Aorta (tissue), 5 donors: ENCODE measurements around the gene CCR1. TPM values are rescaled to one million over a fixed set of nuclear protein-coding genes. Genes with fewer than 3 reads are reported as not detected.
"Not testable (repeated sequence)": the region's sequence is repeated elsewhere in the genome, so short reads cannot be mapped to it uniquely, and the experiment has no call there.

Experiments
- ATAC-seq: fragments of 200-7000 bp; cut with Tn5 transposase; one replicate; pipeline ENCODE4 v1.9.1; 2022; ENCODE audit warnings: moderate library complexity; ENCODE audit not compliant: low FRiP score
- DNase-seq, 2 donors: peaks; one replicate each; pipeline ENCODE4 v3.0.0-alpha.2; 2020
- H3K27ac ChIP-seq, 2 donors: one replicate each; pipeline ENCODE4 v1.5.1; 2013; ENCODE audit warnings: low read length in 2 of 2, mild to moderate bottlenecking in 2 of 2, moderate library complexity in 2 of 2, control low read depth in 1 of 2, inconsistent platforms in 1 of 2, low read depth in 1 of 2
- H3K27me3 ChIP-seq, 2 donors: one replicate each; pipeline ENCODE4 v1.6.1; 2013; ENCODE audit warnings: control low read depth in 1 of 2, low read length in 1 of 2, mild to moderate bottlenecking in 1 of 2, moderate library complexity in 1 of 2; ENCODE audit not compliant: insufficient read depth in 2 of 2, control insufficient read depth in 1 of 2
- H3K36me3 ChIP-seq, 2 donors: one replicate each; pipeline ENCODE4 v1.6.1; 2013; ENCODE audit warnings: control low read depth in 1 of 2, low read length in 1 of 2, mild to moderate bottlenecking in 1 of 2; ENCODE audit not compliant: insufficient read depth in 2 of 2, control insufficient read depth in 1 of 2
- H3K4me1 ChIP-seq, 2 donors: one replicate each; pipeline ENCODE4 v1.6.1; 2013; ENCODE audit warnings: low read length in 2 of 2, control low read depth in 1 of 2, mild to moderate bottlenecking in 1 of 2, moderate library complexity in 1 of 2; ENCODE audit not compliant: insufficient read depth in 2 of 2, control insufficient read depth in 1 of 2
- H3K4me3 ChIP-seq, 2 donors: one replicate each; pipeline ENCODE4 v1.5.1; 2013; ENCODE audit warnings: low read length in 2 of 2, control low read depth in 1 of 2, mild to moderate bottlenecking in 1 of 2
- H3K9me3 ChIP-seq: one replicate; pipeline ENCODE4 v1.6.1; 2013; ENCODE audit warnings: mild to moderate bottlenecking, low read length; ENCODE audit not compliant: control insufficient read depth
- WGBS, 2 donors: extraction: QIAGEN DNeasy Blood & Tissue Kit; methylation state at CpG; one replicate each; pipeline ENCODE4 v1.1.7; 2013; 5-methylcytosine and 5-hydroxymethylcytosine counted together
- intact Hi-C, 2 donors: fragments of 100-400 bp; cut with DNase I; formaldehyde crosslinking; loops; one replicate each; pipeline versions ENCODE4 v1.14.2 to v1.15.0; 2022
- polyA plus RNA-seq, 2 donors: library from polyadenylated mRNA; stranded (reverse); fragments of 200-250 nt; gene quantifications; one replicate each; pipeline ENCODE4 v1.2.3, GENCODE V29; 2013
- total RNA-seq, 2 donors: library from RNA; stranded (reverse); fragmentation: NEBNext Ultra II Directional; extraction: Animal tissue kit (Norgen Biotek cat#: 25700); gene quantifications; one replicate each; pipeline ENCODE4 v1.2.1, GENCODE V29; 2021
- donor health status: healthy with polysubstance abuse.
- donor health status: Bipolar disorder and iron deficiency.
- donor health status: DM: no; HTN: no; CAD: no.
- donor health status: DM: no; HTN: no; CAD: no.
- donor health status: DM: yes; HTN: yes; CAD: no.

Gene CCR1
- total and polyA plus RNA-seq, 4 donors = 1.2 to 21.5 (median 9.5) TPM

GRCh38 chr3:46218196-46218709, 10.1 kb upstream of the CCR1 start:
- Histone ChIP-seq H3K9me3 (peaks cover 1% of the 10 kb centered on the region), H3K27me3 (no peaks in the 10 kb centered on the region), H3K27ac (no peak overlapping the region), H3K36me3 (no peaks in the 10 kb centered on the region), H3K4me1 (no peaks in the 10 kb centered on the region), H3K4me3 (no peak overlapping the region)
- no peak for ATAC-seq
- intact Hi-C loops = no loop called here
- DNase-seq = no peak
- WGBS, 2 donors = 83 to 84% methylated on average over 2 of the region's 2 CpGs

GRCh38 chr3:46215810-46216414, 7.8 kb upstream of the CCR1 start:
- no peak for DNase-seq
- H3K9me3 ChIP-seq = peaks cover 1% of the 10 kb centered on the region

GRCh38 chr3:46214751-46215352, 6.7 kb upstream of the CCR1 start:
- intact Hi-C loops = no loop called here
- 73 to 78% methylated on average over 1 of the region's 1 CpG for WGBS, 2 donors
- ATAC-seq = no peak

More at GRCh38 chr3:46215810-46216414, 7.8 kb upstream of the CCR1 start:
- intact Hi-C loops = no loop called here
- Histone ChIP-seq H3K27ac (no peak overlapping the region), H3K36me3 (no peaks in the 10 kb centered on the region), H3K27me3 (no peaks in the 10 kb centered on the region), H3K4me1 (no peaks in the 10 kb centered on the region), H3K4me3 (no peak overlapping the region)
- 57 to 63% methylated on average over 4 of the region's 4 CpGs for WGBS, 2 donors
- no peak for ATAC-seq

DNA sequence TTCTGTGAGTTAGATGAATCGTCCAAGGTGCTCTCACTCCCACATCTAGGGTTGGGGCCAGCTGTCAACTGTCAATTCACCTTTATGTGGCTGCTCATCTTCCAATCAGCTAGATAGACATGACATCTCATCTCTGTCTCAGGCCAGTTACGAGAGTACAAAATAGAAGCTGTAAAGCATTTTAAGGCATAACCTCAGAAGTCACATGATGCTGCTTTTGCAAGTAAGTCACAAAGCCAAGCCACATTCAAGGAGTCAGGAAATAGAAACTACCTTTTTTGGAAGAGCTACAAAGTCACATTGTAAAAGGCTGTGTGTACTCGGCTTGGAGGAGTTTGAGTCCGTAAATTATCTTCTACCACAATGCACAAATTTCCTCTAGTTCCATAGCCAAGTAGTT, 5.1 kb upstream of the CCR1 start:
- no peak overlapping the region for H3K27ac ChIP-seq
- H3K4me3 ChIP-seq = no peak overlapping the region
- no peaks in the 10 kb centered on the region for H3K36me3 ChIP-seq
- H3K9me3 ChIP-seq = peaks cover 1% of the 10 kb centered on the region
- intact Hi-C loops = no loop called here
- no peaks in the 10 kb centered on the region for H3K4me1 ChIP-seq
- no peak for DNase-seq
- no peaks in the 10 kb centered on the region for H3K27me3 ChIP-seq
- no peak for ATAC-seq
- WGBS, 2 donors = 58 to 63% methylated on average over 4 of the region's 4 CpGs

More at GRCh38 chr3:46214751-46215352, 6.7 kb upstream of the CCR1 start:
- no peaks in the 10 kb centered on the region for H3K27me3 ChIP-seq
- no peaks in the 10 kb centered on the region for H3K4me1 ChIP-seq
- H3K27ac ChIP-seq = no peak overlapping the region
- no peak for DNase-seq
- H3K36me3 ChIP-seq = no peaks in the 10 kb centered on the region
- H3K9me3 ChIP-seq = peaks cover 1% of the 10 kb centered on the region
- H3K4me3 ChIP-seq = no peak overlapping the region

- H3K27me3 ChIP-seq = no peaks in the 10 kb centered on the region
- H3K9me3 ChIP-seq = peaks cover 1% of the 10 kb centered on the region
- intact Hi-C loops = no loop called here
- H3K4me3 ChIP-seq = no peak overlapping the region
- no peaks in the 10 kb centered on the region for H3K4me1 ChIP-seq
- WGBS, 2 donors = 74 to 88% methylated on average over 6 of the region's 6 CpGs
- H3K36me3 ChIP-seq = no peaks in the 10 kb centered on the region
- no peak for DNase-seq
- no peak overlapping the region for H3K27ac ChIP-seq
- ATAC-seq = no peak
Observed at GRCh38 chr3:46212101-46212500, 4.0 kb upstream of the CCR1 start.

GRCh38 chr3:46209746-46210470, 1.8 kb upstream of the CCR1 start:
- 74 to 78% methylated on average over 3 of the region's 3 CpGs for WGBS, 2 donors
- no peaks in the 10 kb centered on the region for H3K9me3 ChIP-seq
- H3K36me3 ChIP-seq = no peaks in the 10 kb centered on the region
- no peak overlapping the region for H3K4me3 ChIP-seq
- DNase-seq = no peak
- intact Hi-C loops = no loop called here
- no peaks in the 10 kb centered on the region for H3K4me1 ChIP-seq
- no peaks in the 10 kb centered on the region for H3K27me3 ChIP-seq
- H3K27ac ChIP-seq = no peak overlapping the region
- no peak for ATAC-seq

GRCh38 chr3:46209053-46209452, 940 bp upstream of the CCR1 start:
- intact Hi-C loops = no loop called here
- Histone ChIP-seq H3K36me3 (no peaks in the 10 kb centered on the region), H3K4me3 (no peak overlapping the region), H3K9me3 (no peaks in the 10 kb centered on the region), H3K27me3 (no peaks in the 10 kb centered on the region), H3K27ac (no peak overlapping the region), H3K4me1 (no peaks in the 10 kb centered on the region)
- ATAC-seq (no peak), DNase-seq (no peak)
- 46 to 67% methylated on average over 2 of the region's 2 CpGs for WGBS, 2 donors

DNA sequence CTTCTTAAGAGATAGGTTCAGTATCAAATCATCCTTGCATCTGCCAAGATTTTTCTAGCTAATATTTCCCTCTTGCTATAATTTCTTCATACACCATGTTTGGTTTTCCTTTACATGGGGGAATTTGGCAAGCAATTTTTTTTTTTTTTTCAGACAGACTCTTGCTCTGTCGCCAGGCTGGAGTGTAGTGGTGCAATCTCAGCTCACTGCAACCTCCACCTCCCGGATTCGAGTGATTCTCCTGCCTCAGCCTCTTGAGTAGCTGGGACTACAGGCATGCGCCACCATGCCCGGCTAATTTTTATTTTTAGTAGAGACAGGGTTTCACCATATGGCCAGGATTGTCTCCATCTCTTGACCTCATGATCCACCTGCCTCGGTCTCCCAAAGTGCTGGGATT, 599 bp downstream of the CCR1 start:
- DNase-seq, H3K4me3 ChIP-seq, H3K36me3 ChIP-seq, ATAC-seq, H3K9me3 ChIP-seq, H3K27me3 ChIP-seq, intact Hi-C loops, H3K4me1 ChIP-seq, H3K27ac ChIP-seq: not testable (repeated sequence)
- 87 to 91% methylated on average over 6 of the region's 6 CpGs for WGBS, 2 donors
